Activated CD4-positive, alpha-beta T cell treated with anti-CD3 and anti-CD28 coated beads, Interleukin-2, amount 10 ng/mL, durations not matched to agents 24 days and 14 days (primary cell): ENCODE measurements around the gene NPIPA2. TPM values are rescaled to one million over a fixed set of nuclear protein-coding genes. Genes with fewer than 3 reads are reported as not detected.
"Not testable (repeated sequence)": the region's sequence is repeated elsewhere in the genome, so short reads cannot be mapped to it uniquely, and the experiment has no call there.

Source experiments
- DNase-seq: peaks from one replicate; pipeline ENCODE4 v3.0.0; 2022
- H3K27ac Mint-ChIP-seq: one replicate; pipeline ENCODE4 v1.8.0; 2022; ENCODE audit warnings: mild to moderate bottlenecking, mixed read lengths
- H3K27me3 Mint-ChIP-seq: one replicate; pipeline ENCODE4 v1.8.0; 2022; ENCODE audit warnings: mixed read lengths
- H3K36me3 Mint-ChIP-seq: one replicate; pipeline ENCODE4 v1.8.0; 2022; ENCODE audit warnings: low read depth, mild to moderate bottlenecking, mixed read lengths
- H3K4me1 Mint-ChIP-seq: one replicate; pipeline ENCODE4 v1.8.0; 2021; ENCODE audit warnings: mixed read lengths
- H3K4me3 Mint-ChIP-seq: one replicate; pipeline ENCODE4 v1.8.0; 2022; ENCODE audit warnings: mild to moderate bottlenecking, moderate library complexity, mixed read lengths
- H3K9me3 Mint-ChIP-seq: one replicate; pipeline ENCODE4 v1.8.0; 2021; ENCODE audit warnings: mixed read lengths
- intact Hi-C: fragments of 100-400 bp; cut with micrococcal nuclease; formaldehyde crosslinking; loops from one replicate; pipeline ENCODE4 v1.15.1; 2023
- total RNA-seq: library from RNA; stranded (reverse); gene quantifications from 2 replicates; pipeline ENCODE4 v1.2.3, GENCODE V29; 2022

Gene NPIPA2
- total RNA-seq, 1 donor from 2014 or later, result 6.5 TPM

GRCh38 chr16:14790320-14790956 is 48.1 kb downstream of the NPIPA2 start:
- H3K27me3 Mint-ChIP-seq, DNase-seq, intact Hi-C loops, H3K36me3 Mint-ChIP-seq, H3K4me3 Mint-ChIP-seq, H3K9me3 Mint-ChIP-seq, H3K27ac Mint-ChIP-seq, H3K4me1 Mint-ChIP-seq: not testable (repeated sequence)

GRCh38 chr16:14792914-14793313 is 50.6 kb downstream of the NPIPA2 start:
- DNase-seq, intact Hi-C loops, H3K27me3 Mint-ChIP-seq, H3K4me3 Mint-ChIP-seq, H3K27ac Mint-ChIP-seq, H3K9me3 Mint-ChIP-seq, H3K36me3 Mint-ChIP-seq, H3K4me1 Mint-ChIP-seq: not testable (repeated sequence)

- H3K4me1 Mint-ChIP-seq, intact Hi-C loops, H3K27me3 Mint-ChIP-seq, H3K9me3 Mint-ChIP-seq, DNase-seq, H3K36me3 Mint-ChIP-seq, H3K27ac Mint-ChIP-seq, H3K4me3 Mint-ChIP-seq: not testable (repeated sequence)
These were observed 55.2 kb downstream of the NPIPA2 start for GRCh38 chr16:14797558-14797957.

GRCh38 chr16:14803577-14803976 is 61.2 kb downstream of the NPIPA2 start:
- H3K4me3 Mint-ChIP-seq, H3K27ac Mint-ChIP-seq, H3K4me1 Mint-ChIP-seq, DNase-seq, H3K9me3 Mint-ChIP-seq, intact Hi-C loops, H3K27me3 Mint-ChIP-seq, H3K36me3 Mint-ChIP-seq: not testable (repeated sequence)

GRCh38 chr16:14807184-14807678 is 64.9 kb downstream of the NPIPA2 start:
- H3K27ac Mint-ChIP-seq, H3K4me3 Mint-ChIP-seq, H3K9me3 Mint-ChIP-seq, H3K27me3 Mint-ChIP-seq, H3K4me1 Mint-ChIP-seq, DNase-seq, intact Hi-C loops, H3K36me3 Mint-ChIP-seq: not testable (repeated sequence)

GRCh38 chr16:14813890-14814289 is 71.6 kb downstream of the NPIPA2 start:
- not testable (repeated sequence) for H3K4me1 Mint-ChIP-seq

More at GRCh38 chr16:14813890-14814289, 71.6 kb downstream of the NPIPA2 start:
- H3K9me3 Mint-ChIP-seq, intact Hi-C loops, H3K4me3 Mint-ChIP-seq, H3K36me3 Mint-ChIP-seq, DNase-seq, H3K27ac Mint-ChIP-seq, H3K27me3 Mint-ChIP-seq: not testable (repeated sequence)

Other genes with a start within 250 kb of the NPIPA2 start
- gene PARN, start 112.3 kb upstream of the NPIPA2 start, total RNA-seq, result 55.6 and 58.6 TPM in 2 replicates
- 59.3 and 63.4 TPM in 2 replicates for gene BFAR, start 109.6 kb upstream of the NPIPA2 start, total RNA-seq
- not detected in 2 replicates for gene PLA2G10, start 48.2 kb upstream of the NPIPA2 start, total RNA-seq
- gene NPIPA3, start 39.1 kb upstream of the NPIPA2 start, total RNA-seq, result 1.4 and 3.3 TPM in 2 replicates
- 86.1 and 87.3 TPM in 2 replicates for gene NOMO1, start 91.2 kb downstream of the NPIPA2 start, total RNA-seq
- 120 and 122 TPM in 2 replicates for gene NPIPA1, start 194.9 kb downstream of the NPIPA2 start, total RNA-seq
- 55.6 and 56.1 TPM in 2 replicates for gene PDXDC1, start 232.5 kb downstream of the NPIPA2 start, total RNA-seq